SHP77 treated with DMSO at 0.1 percent for 48 hours (cell line): ENCODE results near the gene PLXNA2.

Source experiments
- DNase-seq: peaks from one replicate; lab custom pipeline; 2025; lab: John Stamatoyannopoulos, UW

Gene PLXNA2

DNA sequence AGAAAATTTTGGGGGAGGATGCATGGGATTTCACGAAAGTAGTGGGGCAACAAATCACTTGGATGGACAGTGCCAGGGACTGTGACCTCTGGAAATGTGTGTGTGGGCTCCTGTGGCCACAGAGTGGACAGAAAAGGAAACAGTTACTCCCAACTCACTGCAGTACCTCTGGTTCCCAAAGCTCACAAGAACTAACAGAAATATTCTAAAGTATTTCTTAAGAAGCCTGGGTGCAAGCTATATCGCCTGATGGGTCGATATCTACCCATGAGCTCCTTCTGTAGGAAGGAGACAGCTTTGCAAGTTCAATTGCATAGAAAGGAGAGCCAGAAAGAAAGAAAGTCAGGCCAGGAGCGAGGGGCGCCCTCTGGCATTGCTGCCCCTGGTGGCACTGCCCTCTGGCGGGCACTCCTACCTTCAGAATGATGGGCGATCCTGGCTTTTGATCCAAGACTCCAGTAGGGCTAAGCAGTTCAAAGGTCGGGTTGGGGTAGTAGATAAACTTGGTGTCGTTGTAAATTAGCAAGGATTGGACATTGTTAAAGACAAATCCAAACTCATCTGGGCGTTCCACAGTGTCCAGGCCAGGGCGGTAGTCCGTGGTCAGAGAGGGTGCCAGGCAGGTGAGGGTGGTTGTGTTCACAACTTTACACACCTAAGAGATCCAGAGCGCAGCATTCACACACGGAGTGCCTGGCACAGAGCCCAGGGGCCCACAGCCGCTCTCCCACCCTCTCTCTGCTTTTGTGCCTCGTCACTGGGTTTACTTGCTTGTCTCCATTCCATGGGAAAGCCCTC lies 198.5 kb downstream of the PLXNA2 start:
- no peak for DNase-seq

DNA sequence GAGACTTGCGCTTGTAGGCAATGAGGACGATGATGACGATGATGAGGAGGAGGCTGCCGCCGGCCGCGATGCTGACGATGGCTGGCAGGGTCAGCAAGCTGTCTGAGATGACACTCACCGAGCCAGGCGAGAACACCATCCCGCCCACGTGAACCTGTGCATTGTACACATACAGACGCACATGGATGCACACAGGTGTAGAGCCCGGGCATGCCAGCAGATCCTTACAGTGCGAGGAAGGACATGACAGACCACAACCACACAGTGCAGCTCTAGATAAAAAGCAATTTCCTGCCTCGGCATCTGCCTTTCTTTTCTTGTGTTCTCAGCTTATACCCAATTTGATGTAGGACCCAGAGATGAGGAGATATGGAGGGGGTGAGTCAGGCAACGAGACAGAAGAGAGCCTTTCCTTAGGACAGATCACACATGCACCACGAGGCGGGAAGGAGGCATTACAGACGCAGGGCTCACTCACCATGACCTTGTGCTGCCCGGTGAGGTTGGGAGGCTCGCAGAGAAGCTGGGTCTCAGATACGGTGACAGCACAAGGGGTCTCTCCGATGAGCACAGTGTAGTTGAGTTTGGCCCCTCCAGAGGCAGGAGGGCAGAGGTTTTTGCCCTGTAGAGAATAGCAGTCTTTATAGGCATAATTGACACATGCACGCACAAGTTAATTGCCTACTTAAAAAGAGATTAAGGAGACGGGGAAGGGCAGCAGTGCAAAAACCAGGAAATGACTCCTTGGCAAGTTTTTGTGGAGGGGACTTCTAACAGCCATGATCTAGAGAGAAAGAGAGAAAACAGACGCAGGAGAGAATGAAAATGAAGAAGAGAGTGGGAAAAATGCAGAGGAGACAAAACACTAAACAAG lies 199.4 kb downstream of the PLXNA2 start:
- no peak for DNase-seq

DNA sequence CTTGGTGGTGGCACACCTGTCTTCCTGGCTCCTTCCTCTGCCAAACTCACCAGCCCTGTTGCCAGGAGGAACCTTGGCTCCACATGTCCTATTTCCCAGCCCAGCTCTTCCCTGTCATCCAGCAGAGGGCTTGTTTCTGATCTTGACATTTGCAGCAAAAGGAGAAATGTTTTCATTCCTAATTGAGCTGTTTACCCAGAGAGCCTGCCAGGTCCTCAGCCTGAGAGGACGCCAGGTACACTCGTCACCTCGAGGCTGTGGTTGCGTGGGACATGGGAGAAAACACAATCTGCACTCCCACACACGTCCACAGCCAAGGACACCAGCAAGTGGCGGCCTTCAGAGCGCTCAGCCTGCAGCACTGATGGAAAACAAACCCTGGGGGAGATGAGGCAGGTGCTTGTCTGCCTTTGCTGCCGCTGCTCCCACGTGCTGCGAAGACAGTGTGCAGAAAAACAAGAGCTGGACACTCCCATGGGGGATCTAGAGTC lies 200.4 kb downstream of the PLXNA2 start:
- DNase-seq: no peak

DNA sequence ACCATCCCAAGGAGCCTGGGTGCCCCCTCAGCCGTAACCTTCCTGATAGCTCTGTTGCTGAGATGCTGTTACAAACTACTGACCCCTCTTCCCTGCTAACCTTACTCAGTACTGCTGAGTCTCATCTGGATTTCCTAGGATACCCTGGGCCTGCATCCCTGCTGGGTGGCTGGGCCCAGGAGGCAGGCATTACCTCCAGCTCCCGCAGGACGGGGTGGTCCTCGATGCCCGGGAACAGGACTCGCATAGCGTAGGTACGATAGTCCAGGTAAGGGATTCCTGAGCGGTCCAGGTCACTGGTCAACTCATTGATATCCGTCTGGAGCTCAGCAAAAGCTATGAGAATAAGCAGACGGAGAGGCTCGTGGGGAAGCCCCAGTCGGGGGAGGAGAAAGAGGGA lies 201.3 kb downstream of the PLXNA2 start:
- DNase-seq: no peak

DNA sequence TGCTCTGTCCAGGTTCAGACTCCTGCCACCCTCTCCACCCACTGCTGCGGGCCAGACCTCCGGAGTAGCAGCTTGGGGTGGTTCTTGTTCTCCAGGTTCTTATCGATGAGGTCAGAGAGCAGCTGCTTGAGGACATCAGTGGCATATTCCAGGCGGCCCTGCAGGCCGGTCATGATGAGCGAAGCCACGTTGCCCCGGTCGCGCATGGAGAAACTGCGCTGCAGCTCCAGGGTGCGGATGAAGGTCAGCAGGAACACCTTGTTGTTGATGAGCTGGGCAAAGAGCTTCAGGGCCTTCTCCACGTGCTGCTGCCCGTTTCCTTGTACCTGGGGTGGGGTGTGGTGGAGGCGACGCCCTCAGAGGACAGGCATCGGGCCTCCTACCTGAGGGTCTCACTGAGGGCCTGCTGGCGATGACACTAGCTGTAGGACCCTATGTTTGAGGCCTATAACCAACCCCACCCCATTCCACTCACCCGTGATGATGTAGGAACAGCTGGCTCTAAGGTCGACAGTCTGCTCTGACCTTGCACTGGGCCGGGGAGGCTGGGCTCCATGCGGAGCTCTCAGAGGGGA lies 202.1 kb downstream of the PLXNA2 start:
- DNase-seq: no peak

DNA sequence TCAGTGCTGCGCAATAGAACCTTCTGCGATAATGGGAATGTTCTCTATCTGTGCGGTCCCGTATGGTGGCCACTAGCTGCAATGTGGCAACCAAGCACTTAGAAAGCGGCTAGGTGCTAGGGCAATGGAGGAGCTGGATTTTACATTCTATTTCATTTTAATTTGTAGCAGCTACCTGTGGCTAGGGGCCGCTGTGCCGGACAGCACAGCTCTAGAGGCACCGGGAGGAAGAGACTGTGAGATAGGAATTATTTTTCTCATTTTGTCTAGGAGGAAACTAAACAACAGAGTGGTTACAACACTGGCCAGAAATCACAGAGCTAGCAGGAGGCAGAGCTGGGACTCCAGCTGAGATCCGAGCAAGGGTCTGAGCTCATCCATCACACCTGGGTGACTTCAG lies 202.7 kb downstream of the PLXNA2 start:
- DNase-seq: no peak

DNA sequence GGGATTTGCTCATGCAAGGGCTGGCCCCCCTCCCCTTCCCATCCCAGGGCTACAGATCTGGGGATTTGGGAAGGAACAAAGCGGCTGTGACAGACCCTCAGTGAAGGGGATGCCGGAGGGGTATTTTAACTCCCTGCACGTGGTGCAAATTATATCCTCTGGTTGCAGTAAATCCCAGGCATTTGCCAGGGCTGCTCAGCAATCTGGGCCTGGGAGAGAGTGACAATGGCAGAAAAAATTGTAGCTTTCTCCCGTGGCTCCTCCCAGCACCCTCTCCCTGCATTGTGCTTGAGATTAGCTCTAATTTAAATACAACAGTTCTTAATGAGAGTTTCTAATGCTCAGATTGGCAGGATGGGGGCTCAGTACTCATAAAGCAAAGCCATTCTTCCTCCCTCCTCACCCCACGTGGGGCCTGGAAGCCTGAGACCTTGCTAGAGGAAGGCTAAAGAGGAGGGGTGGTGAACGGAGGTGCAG lies 203.3 kb downstream of the PLXNA2 start:
- no peak for DNase-seq

DNA sequence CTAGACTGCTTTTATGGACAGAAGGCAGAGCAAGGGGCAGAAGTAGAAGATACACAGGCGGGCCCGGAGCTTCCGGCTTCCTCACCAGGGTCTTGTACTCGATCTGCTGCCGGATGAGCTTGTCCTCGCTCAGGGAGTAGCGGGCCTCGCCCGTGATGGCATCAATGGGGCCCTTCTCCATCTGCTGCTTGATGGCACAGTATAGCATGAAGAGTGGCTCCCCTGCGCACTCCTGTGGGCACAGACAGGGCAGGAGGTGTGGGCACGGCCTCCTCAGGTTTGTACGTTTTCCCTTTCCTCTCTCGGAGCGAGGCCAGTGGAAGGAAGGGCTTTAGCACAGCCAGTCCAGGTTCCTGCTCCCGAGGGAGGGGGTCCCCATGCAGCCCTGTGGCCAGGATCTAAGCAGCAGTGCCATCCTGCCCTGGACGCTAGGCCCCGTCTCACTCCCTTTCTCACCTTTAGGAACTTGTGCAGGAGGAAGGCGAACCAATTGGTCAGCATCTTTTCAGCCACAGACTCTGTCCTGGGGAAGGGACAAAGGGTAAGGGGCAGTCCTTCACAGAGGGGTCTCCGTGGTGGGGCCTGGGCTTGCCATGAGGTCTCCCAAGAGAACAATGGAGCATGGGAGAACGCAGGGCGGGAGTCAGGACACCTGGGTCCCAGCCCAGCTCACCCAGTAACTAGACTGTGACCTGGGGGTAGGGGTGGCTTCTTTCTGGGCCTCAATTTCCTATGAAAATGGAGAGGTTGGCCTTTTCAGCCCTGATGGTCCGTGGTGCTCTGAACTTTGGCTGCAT lies 204.4 kb downstream of the PLXNA2 start:
- no peak for DNase-seq

DNA sequence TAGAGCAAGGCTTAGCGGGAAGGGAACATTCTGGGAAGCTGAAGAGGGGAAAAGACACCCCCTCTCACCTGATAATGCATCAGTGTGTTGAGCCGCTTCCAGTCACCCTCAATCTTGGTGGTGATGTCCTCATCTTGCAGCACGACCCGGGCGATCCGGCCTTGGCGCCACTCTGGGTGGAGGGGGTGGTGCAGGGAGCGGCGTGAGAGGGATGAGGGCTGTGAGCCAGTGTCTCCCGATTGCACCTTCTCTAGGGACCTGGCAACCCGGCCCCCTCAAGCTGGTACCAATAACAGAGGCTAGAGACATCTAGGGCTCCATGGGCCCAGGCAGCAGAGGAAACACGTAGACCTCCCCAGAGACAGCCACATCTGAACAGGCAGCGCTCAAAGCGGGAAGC lies 205.9 kb downstream of the PLXNA2 start:
- DNase-seq: no peak

DNA sequence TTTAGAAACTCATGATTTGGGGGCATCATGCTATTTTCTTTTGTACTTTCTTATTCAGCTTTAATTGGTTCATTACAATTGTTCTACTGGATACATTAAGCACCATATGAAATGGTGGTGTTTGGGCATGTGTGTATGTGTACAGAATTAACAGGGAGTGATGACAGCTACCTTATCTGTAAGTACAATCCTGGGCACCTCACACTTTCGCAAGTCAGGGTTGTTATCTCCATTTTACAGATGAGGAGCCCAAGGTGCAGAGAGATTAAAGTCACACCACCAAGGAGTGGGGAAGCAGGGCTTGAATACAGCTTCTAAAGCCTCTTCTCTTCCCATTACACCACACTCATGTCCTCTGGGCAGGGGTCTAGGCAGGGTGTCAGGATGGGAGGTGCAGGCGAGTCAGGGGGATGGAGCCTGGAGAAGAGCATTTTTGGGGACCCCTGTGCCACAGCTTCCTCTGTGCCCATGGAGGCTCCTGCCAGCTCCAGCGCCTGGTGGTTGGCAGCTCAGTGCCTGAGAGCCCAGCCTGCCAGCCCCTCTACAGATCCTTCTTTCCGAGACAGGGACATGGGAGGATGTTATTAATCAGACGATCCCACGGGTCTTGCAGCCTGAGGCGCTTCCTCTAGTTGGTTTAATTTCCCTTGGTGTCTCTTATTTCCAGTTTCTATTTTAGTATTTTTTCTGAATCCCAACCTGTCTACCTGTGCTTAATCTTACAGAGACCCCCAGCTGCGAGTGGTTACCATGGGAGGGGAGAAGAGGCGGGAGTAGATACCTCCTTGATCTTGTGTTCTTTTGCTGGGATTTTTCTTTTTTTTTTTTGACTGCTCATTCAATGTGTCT lies 207.0 kb downstream of the PLXNA2 start:
- no peak for DNase-seq

DNA sequence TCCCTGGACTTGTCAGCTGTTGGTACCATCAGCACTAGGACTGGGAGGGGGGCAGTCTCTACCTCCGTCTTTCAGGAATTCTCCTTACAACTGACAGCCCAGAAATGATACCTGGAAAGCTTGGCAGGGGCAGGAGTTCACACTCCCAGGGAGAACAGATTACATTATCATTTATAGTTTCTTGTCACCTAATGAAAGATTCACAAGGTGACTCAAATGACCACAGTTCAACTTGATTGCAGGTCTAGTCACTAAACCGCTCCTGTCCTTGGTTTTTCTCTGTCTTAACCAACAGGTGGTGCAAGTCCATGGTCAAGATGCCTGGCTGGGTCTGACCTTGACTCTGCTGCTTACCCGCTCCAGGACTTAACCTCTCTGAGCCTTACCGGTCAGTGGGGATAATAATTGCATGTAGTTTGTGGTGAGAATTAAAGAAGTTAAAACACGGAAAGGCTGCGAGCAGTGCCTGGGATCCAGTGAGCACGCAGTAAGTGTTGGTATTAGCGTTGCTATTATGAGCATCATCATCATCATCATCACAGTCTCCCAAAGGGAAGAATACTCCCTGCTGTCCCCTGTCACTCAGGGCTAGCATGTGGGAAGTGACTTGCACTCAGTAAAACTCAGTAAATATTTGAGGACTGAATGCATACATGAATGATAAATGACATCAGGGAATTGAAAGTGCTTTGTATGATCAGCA lies 207.9 kb downstream of the PLXNA2 start:
- DNase-seq: no peak

DNA sequence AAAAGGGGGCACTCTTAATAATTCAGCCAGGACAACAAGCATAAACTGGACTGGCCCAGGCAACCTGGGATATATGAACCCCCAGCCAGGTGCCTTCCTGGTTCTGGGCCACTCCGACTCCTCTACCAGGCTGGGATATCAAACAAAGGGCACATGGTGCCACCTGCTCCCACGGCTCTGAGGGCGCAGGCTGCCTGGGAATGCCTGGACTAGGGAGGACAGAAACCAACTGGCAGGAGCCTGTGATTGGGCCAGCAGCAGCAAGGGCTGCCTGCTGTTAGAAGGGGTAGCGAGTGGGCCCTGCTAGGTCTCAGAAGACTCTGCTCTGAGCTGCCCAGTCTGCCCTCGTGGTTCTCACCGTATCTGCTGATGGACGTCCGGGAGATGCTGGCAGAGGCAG lies 210.0 kb downstream of the PLXNA2 start:
- DNase-seq: no peak

DNA sequence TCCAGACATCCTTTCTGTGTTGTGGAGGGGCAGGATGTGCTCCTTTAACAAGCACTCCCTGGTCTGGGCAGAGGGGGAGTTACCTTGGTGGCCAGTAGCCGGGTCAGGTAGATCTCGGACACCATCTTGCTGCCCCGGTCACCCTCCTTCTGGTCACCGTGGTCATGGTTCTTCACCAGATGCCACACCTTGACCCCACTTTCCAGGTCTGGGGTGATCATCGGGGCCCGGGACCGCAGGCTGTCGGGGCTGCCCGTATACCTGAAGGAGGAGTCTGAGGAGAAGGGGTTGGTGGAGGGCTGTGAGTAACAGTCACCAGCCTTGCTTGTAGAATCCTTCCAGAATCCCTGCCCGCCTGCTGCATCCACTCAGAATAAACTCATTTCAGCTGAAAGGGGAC lies 210.9 kb downstream of the PLXNA2 start:
- no peak for DNase-seq

DNA sequence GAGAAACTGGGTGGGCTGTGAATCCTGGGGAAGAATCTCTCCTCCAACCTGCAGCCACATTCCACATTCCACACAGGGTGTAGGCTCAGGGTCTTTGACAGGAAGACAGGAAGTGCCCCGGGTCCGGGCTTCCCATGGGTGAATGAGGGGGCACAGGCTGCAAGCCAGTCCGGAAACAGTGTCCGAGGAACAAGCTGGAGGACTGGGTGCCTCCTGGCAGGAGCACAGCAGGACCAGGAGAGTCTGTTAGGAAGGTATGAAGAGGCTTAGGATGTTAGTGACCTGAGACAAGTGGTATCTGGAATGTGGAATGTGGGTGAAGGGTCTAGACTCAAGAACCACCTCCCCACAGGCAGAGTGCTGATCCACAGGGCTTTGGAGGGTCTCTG lies 212.3 kb downstream of the PLXNA2 start:
- DNase-seq: no peak

DNA sequence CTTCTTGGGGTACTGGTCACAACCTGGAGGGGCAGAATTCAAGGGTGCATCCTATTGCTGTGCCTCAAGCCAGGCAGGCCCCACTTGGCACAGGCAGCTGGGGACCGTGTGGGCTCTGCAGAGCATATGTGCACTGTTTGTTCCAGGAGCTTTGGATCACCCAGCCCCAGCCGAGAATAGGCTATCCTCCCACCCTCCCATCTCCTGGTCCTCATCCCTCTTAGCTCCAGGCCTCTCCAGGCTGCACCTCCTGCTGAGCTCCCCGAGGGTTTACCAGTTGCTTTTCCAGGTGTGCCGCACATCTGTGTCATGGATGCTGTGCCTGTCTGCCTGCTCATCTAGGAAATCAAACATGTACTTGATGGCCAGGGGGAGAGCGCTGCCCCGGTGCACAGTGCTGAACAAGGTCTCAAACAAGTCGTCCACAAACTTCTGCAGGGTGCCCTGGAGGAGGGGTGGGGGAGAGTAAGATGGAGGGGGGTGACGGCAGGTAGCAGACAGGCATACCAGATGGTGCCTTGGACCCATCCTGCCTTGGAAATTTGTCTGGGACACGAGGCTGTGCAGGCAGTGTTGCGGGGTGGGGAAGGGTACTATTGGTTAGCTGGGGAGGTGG lies 212.8 kb downstream of the PLXNA2 start:
- no peak for DNase-seq

DNA sequence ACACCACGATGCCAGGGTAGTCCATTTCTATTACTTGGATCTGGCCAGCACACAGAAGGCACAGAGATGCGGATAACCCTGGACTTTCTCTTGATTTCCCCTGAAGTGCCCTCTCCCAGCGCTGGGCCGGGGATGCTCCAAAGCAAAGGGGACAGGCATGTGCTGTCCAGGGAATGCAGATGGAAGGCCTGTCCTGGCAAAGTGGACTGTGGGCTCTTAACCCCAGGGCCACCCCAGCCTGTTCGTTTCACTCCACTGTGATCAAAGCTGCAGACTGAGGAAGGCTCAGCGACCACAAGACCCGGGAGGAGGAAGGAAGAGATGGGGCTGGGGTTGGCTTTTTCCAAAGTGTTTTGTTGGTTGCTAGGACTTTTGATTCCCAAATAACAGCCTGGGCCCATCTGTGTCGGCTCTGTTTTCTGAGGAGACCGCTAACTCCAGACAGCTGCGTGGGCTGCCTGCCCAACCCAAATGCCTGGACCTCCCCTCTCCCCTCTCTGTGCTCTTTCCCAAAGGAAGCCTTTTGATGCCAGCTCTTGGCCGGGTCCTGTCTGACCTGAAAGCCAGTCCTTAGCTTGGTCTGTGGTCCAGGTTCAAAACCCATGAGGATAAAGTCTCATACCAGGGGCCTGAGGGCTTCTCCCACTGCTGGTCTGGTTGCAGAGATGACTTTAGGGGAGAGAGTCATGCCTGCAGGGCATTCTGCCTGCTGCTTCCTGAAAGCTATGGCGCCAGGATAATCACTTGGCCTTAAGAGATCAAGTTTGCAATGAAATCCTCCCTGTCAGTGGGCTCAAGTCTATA lies 213.7 kb downstream of the PLXNA2 start:
- no peak for DNase-seq

DNA sequence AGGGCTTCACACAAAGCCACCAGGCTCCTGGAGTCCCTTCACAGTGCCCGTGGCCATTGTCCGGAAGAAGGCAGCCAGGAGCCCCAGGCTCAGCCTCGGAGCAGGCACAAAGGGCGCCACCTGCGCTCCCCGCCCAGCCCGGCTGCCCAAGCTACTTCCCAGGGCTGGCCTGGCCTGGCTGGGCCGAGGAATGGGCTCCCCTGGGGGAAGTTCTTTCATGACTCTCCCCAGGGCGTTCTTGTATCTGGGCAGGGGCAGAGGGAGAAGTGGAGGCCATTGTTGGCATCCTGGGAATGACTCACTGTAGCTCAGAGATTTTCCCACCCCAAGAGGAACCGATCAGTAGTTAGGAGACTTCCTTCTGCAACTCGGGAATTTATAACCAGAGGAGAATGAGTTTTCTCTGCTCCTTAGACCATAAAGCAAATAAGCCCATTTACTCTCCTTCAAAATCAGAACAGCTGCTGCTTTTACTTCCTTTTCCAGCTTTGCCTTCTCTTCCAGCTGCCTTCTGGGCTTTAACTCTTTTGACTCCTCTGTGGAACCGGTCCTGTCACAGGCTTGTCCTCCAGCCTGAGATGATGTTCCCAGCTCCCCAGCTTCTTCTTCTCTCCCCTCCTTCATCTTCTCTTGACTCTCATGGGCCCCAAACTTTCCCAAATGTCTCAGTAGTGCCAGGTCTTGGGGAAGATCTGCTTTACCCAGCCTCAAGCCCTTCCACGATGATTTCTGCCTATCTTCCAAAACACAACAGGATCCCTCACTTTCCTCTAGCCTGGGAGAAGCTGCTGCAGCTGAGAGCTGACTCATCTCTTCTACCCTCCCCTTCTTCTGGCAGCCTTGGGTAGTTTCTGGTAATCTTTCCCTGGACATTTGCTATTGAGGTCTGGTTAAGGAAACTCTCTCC lies 214.6 kb downstream of the PLXNA2 start:
- no peak for DNase-seq

DNA sequence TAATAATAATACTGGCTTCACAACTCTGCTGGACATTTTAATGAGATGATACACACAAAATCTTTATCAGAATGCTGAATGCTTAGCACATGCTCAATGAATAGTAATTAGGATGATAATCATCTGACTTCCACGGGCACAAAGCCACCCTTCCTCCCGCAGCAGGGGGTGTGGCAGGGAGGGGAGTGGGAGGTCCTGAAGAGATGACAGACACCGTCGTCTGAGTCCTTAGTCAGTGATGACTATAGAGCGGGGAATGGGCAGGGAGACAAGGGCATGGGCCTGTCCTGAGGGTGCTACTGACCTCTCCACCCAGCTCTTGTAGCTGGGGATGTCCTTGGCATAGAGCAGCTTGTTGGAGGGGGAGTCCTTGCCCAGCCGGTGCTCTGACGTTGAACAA lies 215.7 kb downstream of the PLXNA2 start:
- no peak for DNase-seq
